Upper lobe of left lung (tissue), 6 donors: ENCODE data around the gene PLCL2. TPM values are rescaled to one million over a fixed set of nuclear protein-coding genes. Genes with fewer than 3 reads are reported as not detected.

Source experiments
- ATAC-seq, 2 donors: fragments of 200-7000 bp; cut with Tn5 transposase; one replicate each; pipeline ENCODE4 v1.9.1; 2022; ENCODE audit warnings: mild to moderate bottlenecking in 2 of 2, moderate library complexity in 2 of 2; ENCODE audit not compliant: low FRiP score in 2 of 2
- DNase-seq, 2 donors: peaks; one replicate each; pipeline ENCODE4 v3.0.0-alpha.2; 2019 to 2020
- H3K27ac ChIP-seq, 4 donors: fragments of 200-600 bp; sonication (generic); one replicate each; pipeline ENCODE4 v1.5.1; 2016 to 2019
- H3K27me3 ChIP-seq, 4 donors: fragments of 200-600 bp; sonication (generic); one replicate each; pipeline ENCODE4 v1.5.1; 2017 to 2019
- H3K36me3 ChIP-seq, 4 donors: fragments of 200-600 bp; sonication (generic); one replicate each; pipeline ENCODE4 v1.5.1; 2016 to 2019
- H3K4me1 ChIP-seq, 4 donors: fragments of 200-600 bp; sonication (generic); one replicate each; pipeline ENCODE4 v1.5.1; 2018 to 2019
- H3K4me3 ChIP-seq, 4 donors: fragments of 200-600 bp; sonication (generic); one replicate each; pipeline ENCODE4 v1.5.1; 2017 to 2019; ENCODE audit warnings: mild to moderate bottlenecking in 2 of 4, moderate library complexity in 1 of 4
- H3K9me3 ChIP-seq, 4 donors: fragments of 200-600 bp; sonication (generic); one replicate each; pipeline ENCODE4 v1.5.1; 2018 to 2019
- CTCF ChIP-seq, 6 experiments: fragments of 450-650 bp in 4 of 6; fragments of 200-600 bp in 2 of 6; sonication (generic) in 2 of 6; IDR thresholded peaks; one replicate each; pipeline ENCODE4 v1.5.1; 2016 to 2019; ENCODE audit warnings: antibody characterized with exemption in 6 of 6
- EP300 ChIP-seq, 4 donors: sonication (generic); formaldehyde crosslinking; IDR thresholded peaks; one replicate each; pipeline ENCODE4 v1.5.1; 2017; ENCODE audit warnings: antibody characterized with exemption in 4 of 4, control low read depth in 2 of 4
- POLR2A ChIP-seq, 4 donors: fragments of 450-650 bp; IDR thresholded peaks; one replicate each; pipeline ENCODE4 v1.5.1; 2016 to 2017; ENCODE audit warnings: antibody characterized with exemption in 4 of 4, mild to moderate bottlenecking in 2 of 4
- POLR2AphosphoS5 ChIP-seq, 2 donors: sonication (generic); formaldehyde crosslinking; IDR thresholded peaks; one replicate each; pipeline ENCODE4 v1.5.1; 2017; ENCODE audit warnings: antibody characterized with exemption in 2 of 2
- whole genome bisulfite sequencing, 2 donors: methylation state at CpG; one replicate each; pipeline ENCODE4 v1.1.5; 2017 to 2018; 5-methylcytosine and 5-hydroxymethylcytosine counted together
- total RNA-seq, 6 donors: library from RNA; depleted of rRNA in 4 of 6; stranded (reverse); fragments of >200 nt in 4 of 6; gene quantifications; one replicate each; pipeline versions ENCODE4 v1.1.0 to v1.2.1, GENCODE V29; 2016 to 2021
- donor health status: DM: no; HTN: no; CAD: no; lungs with moderate emphysema.
- donor health status: DM: no; HTN: yes; CAD: no; lungs with severe emphysema.

Gene PLCL2
- total RNA-seq, 6 donors from 2014 or later = 6.5 to 15.8 (median 10.7) TPM

GRCh38 chr3:17069754-17070153 is 185.0 kb downstream of the PLCL2 start:
- DNase-seq (no peak), ATAC-seq (no peak)
- Histone ChIP-seq H3K27me3 (no peaks in the 10 kb centered on the region), H3K4me3 (no peak overlapping the region), H3K4me1 (peaks cover 0 to 5% (median 2%) of the 10 kb centered on the region in 4 donors), H3K27ac (no peak overlapping the region), H3K36me3 (peaks cover 0 to 14% (median 0%) of the 10 kb centered on the region in 4 donors), H3K9me3 (no peaks in the 10 kb centered on the region)
- no peak for TF ChIP-seq EP300 (IDR thresholded peaks at IDR 0.05)
- no peak for TF ChIP-seq POLR2A (IDR thresholded peaks at IDR 0.05)
- TF ChIP-seq CTCF (IDR thresholded peaks at IDR 0.05) = no peak
- TF ChIP-seq POLR2AphosphoS5 (IDR thresholded peaks at IDR 0.05) = no peak
- WGBS, 2 donors = 88 to 92% methylated on average over 4 of the region's 4 CpGs

- no peak for TF ChIP-seq CTCF (IDR thresholded peaks at IDR 0.05)
- TF ChIP-seq EP300 (IDR thresholded peaks at IDR 0.05) = no peak
- no peak for TF ChIP-seq POLR2A (IDR thresholded peaks at IDR 0.05)
- no peak for TF ChIP-seq POLR2AphosphoS5 (IDR thresholded peaks at IDR 0.05)
- ATAC-seq = no peak
These were observed 185.6 kb downstream of the PLCL2 start for GRCh38 chr3:17070161-17070959.

GRCh38 chr3:17074559-17074958 is 189.8 kb downstream of the PLCL2 start:
- Histone ChIP-seq H3K4me1 (peaks cover 0 to 5% (median 2%) of the 10 kb centered on the region in 4 donors), H3K9me3 (peaks cover 0 to 5% (median 0%) of the 10 kb centered on the region in 4 donors), H3K27me3 (no peaks in the 10 kb centered on the region), H3K27ac (no peak overlapping the region), H3K4me3 (no peak overlapping the region), H3K36me3 (peaks cover 0 to 3% (median 0%) of the 10 kb centered on the region in 4 donors)
- ATAC-seq (no peak), DNase-seq (no peak)
- 95 to 100% methylated on average over 1 of the region's 1 CpG for WGBS, 2 donors
- TF ChIP-seq EP300 (IDR thresholded peaks at IDR 0.05) (no peak), POLR2AphosphoS5 (IDR thresholded peaks at IDR 0.05) (no peak), POLR2A (IDR thresholded peaks at IDR 0.05) (no peak), CTCF (IDR thresholded peaks at IDR 0.05) (no peak)

More at GRCh38 chr3:17070161-17070959, 185.6 kb downstream of the PLCL2 start:
- Histone ChIP-seq H3K9me3 (no peaks in the 10 kb centered on the region), H3K4me3 (no peak overlapping the region), H3K27me3 (no peaks in the 10 kb centered on the region), H3K27ac (no peak overlapping the region), H3K36me3 (peaks cover 0 to 14% (median 0%) of the 10 kb centered on the region in 4 donors), H3K4me1 (peaks cover 0 to 5% (median 2%) of the 10 kb centered on the region in 4 donors)
- WGBS, 2 donors = 44 to 46% methylated on average over 5 of the region's 5 CpGs
- DNase-seq = no peak

- no peaks in the 10 kb centered on the region for H3K36me3 ChIP-seq
- H3K4me1 ChIP-seq = peaks cover 0 to 5% (median 1%) of the 10 kb centered on the region in 4 donors
- TF ChIP-seq POLR2AphosphoS5 (IDR thresholded peaks at IDR 0.05) (no peak), POLR2A (IDR thresholded peaks at IDR 0.05) (no peak)
- H3K4me3 ChIP-seq = no peak overlapping the region
- ATAC-seq (no peak), DNase-seq (no peak)
- H3K9me3 ChIP-seq = peaks cover 0 to 5% (median 0%) of the 10 kb centered on the region in 4 donors
- no peaks in the 10 kb centered on the region for H3K27me3 ChIP-seq
- 93 to 100% methylated on average over 1 of the region's 1 CpG for WGBS, 2 donors
- H3K27ac ChIP-seq = no peak overlapping the region
These were observed 190.6 kb downstream of the PLCL2 start for GRCh38 chr3:17075358-17075757.

GRCh38 chr3:17075907-17076306 is 191.2 kb downstream of the PLCL2 start:
- H3K27ac ChIP-seq = no peak overlapping the region
- ATAC-seq (no peak), DNase-seq (no peak)
- H3K27me3 ChIP-seq = no peaks in the 10 kb centered on the region
- no peak overlapping the region for H3K4me3 ChIP-seq
- WGBS, 2 donors = 97 to 100% methylated on average over 1 of the region's 1 CpG
- peaks cover 0 to 5% (median 0%) of the 10 kb centered on the region in 4 donors for H3K9me3 ChIP-seq
- peaks cover 0 to 3% (median 0%) of the 10 kb centered on the region in 4 donors for H3K36me3 ChIP-seq
- no peaks in the 10 kb centered on the region for H3K4me1 ChIP-seq
- TF ChIP-seq POLR2A (IDR thresholded peaks at IDR 0.05) (no peak), CTCF (IDR thresholded peaks at IDR 0.05) (no peak), EP300 (IDR thresholded peaks at IDR 0.05) (no peak), POLR2AphosphoS5 (IDR thresholded peaks at IDR 0.05) (no peak)
